GM21381 (cell line): ENCODE data around the gene SLCO2A1.

ENCODE experiments used
- ATAC-seq: cut with Tn5 transposase; IDR thresholded peaks from one replicate; pipeline ENCODE4 v1.9.1; 2021; ENCODE audit warnings: mild to moderate bottlenecking, moderate library complexity; ENCODE audit not compliant: unreplicated experiment

Gene SLCO2A1

GRCh38 chr3:133915685-133916658, 113.8 kb downstream of the SLCO2A1 start:
- ATAC-seq = no peak

- ATAC-seq = no peak
Observed at GRCh38 chr3:133914839-133915600, 114.7 kb downstream of the SLCO2A1 start.

- ATAC-seq = no peak
Observed at GRCh38 chr3:133910422-133910821, 119.3 kb downstream of the SLCO2A1 start.

- ATAC-seq = no peak
Observed at GRCh38 chr3:133905376-133905775, 124.3 kb downstream of the SLCO2A1 start.

GRCh38 chr3:133901847-133902246, 127.9 kb downstream of the SLCO2A1 start:
- no peak for ATAC-seq

- ATAC-seq = no peak
Observed at GRCh38 chr3:133901083-133901482, 128.6 kb downstream of the SLCO2A1 start.

- ATAC-seq = no peak
Observed at GRCh38 chr3:133899311-133899710, 130.4 kb downstream of the SLCO2A1 start.

GRCh38 chr3:133897547-133897946, 132.2 kb downstream of the SLCO2A1 start:
- ATAC-seq = no peak

- no peak for ATAC-seq
Observed at GRCh38 chr3:133896002-133896761, 133.5 kb downstream of the SLCO2A1 start.

GRCh38 chr3:133895208-133896001, 134.3 kb downstream of the SLCO2A1 start, which contains the start of gene RAB6B:
Gene RAB6B (minus strand): TSS chr3:133895882. CDS start chr3:133895466, 416 bp downstream.
- no peak for ATAC-seq

- ATAC-seq = no peak
Observed at GRCh38 chr3:133894353-133895207, 135.1 kb downstream of the SLCO2A1 start.

- no peak for ATAC-seq
Observed at GRCh38 chr3:133893683-133894352, 135.9 kb downstream of the SLCO2A1 start.

- no peak for ATAC-seq
Observed at GRCh38 chr3:133892541-133893231, 137.0 kb downstream of the SLCO2A1 start.

- ATAC-seq = no peak
Observed at GRCh38 chr3:133891662-133892378, 137.9 kb downstream of the SLCO2A1 start.

GRCh38 chr3:133890972-133891644, 138.6 kb downstream of the SLCO2A1 start:
- ATAC-seq = no peak

GRCh38 chr3:133890037-133890436, 139.7 kb downstream of the SLCO2A1 start:
- ATAC-seq = no peak
